HG03342 (cell line): ENCODE measurements around the gene UBE2G2.
"Not testable (repeated sequence)": the region's sequence is repeated elsewhere in the genome, so short reads cannot be mapped to it uniquely, and the experiment has no call there.

Source experiments
- ATAC-seq: cut with Tn5 transposase; IDR thresholded peaks from one replicate; pipeline ENCODE4 v1.9.1; 2021; ENCODE audit warnings: mild to moderate bottlenecking, moderate library complexity; ENCODE audit not compliant: unreplicated experiment

The UBE2G2 gene

GRCh38 chr21:44836666-44837471 is 35.2 kb upstream of the UBE2G2 start:
- no peak for ATAC-seq

GRCh38 chr21:44836349-44836665 is 34.7 kb upstream of the UBE2G2 start:
- ATAC-seq: no peak

- ATAC-seq: no peak
Observed at GRCh38 chr21:44835647-44835973, 34.0 kb upstream of the UBE2G2 start.

- ATAC-seq: no peak
Observed at GRCh38 chr21:44834951-44835646, 33.5 kb upstream of the UBE2G2 start.

- ATAC-seq: no peak
Observed at GRCh38 chr21:44834231-44834950, 32.8 kb upstream of the UBE2G2 start.

GRCh38 chr21:44833663-44834062 is 32.0 kb upstream of the UBE2G2 start:
- no peak for ATAC-seq

- ATAC-seq: not testable (repeated sequence)
Observed at GRCh38 chr21:44832516-44833255, 31.1 kb upstream of the UBE2G2 start.

- no peak for ATAC-seq
Observed at GRCh38 chr21:44831227-44831860, 29.7 kb upstream of the UBE2G2 start.

- ATAC-seq: no peak
Observed at GRCh38 chr21:44829507-44830092, 28.0 kb upstream of the UBE2G2 start.

GRCh38 chr21:44828362-44829056 is 26.9 kb upstream of the UBE2G2 start:
- no peak for ATAC-seq

GRCh38 chr21:44823179-44823660 is 21.6 kb upstream of the UBE2G2 start:
- ATAC-seq: no peak

GRCh38 chr21:44822484-44823178 is 21.0 kb upstream of the UBE2G2 start:
- ATAC-seq: no peak

GRCh38 chr21:44820851-44821250 is 19.2 kb upstream of the UBE2G2 start:
- ATAC-seq: no peak

- no peak for ATAC-seq
Observed at GRCh38 chr21:44819283-44820243, 17.9 kb upstream of the UBE2G2 start.

GRCh38 chr21:44818640-44819011 is 17.0 kb upstream of the UBE2G2 start:
- no peak for ATAC-seq

GRCh38 chr21:44817914-44818639 is 16.5 kb upstream of the UBE2G2 start, which contains the start of gene SUMO3:
SUMO3 (minus strand) TSS chr21:44818062; CDS start chr21:44817968, 94 bp downstream.
- ATAC-seq: peak; percentile 57

- peak; percentile 70 for ATAC-seq
Observed at GRCh38 chr21:44817506-44817880, 15.9 kb upstream of the UBE2G2 start.
